Muscle layer of colon (tissue), 2 donors: ENCODE measurements around the gene LTBR.
A peak's percentile ranks its signal among the peaks of the same experiment; 100 is the strongest.
"Not testable (repeated sequence)": the region's sequence is repeated elsewhere in the genome, so short reads cannot be mapped to it uniquely, and the experiment has no call there.

Source experiments
- H3K27ac ChIP-seq: one replicate; pipeline ENCODE4 v1.7.0; 2013; ENCODE audit warnings: low read depth, mild to moderate bottlenecking, low read length, moderate library complexity
- H3K27me3 ChIP-seq, 2 donors: one replicate each; pipeline ENCODE4 v1.7.0; 2013; ENCODE audit warnings: low read length in 2 of 2, mild to moderate bottlenecking in 2 of 2; ENCODE audit not compliant: insufficient read depth in 2 of 2, control insufficient read depth in 1 of 2
- H3K36me3 ChIP-seq: one replicate; pipeline ENCODE4 v1.7.0; 2013; ENCODE audit warnings: mild to moderate bottlenecking, low read length; ENCODE audit not compliant: insufficient read depth
- H3K4me1 ChIP-seq: one replicate; pipeline ENCODE4 v1.7.0; 2013; ENCODE audit warnings: mild to moderate bottlenecking, low read length; ENCODE audit not compliant: insufficient read depth
- H3K4me3 ChIP-seq, 2 donors: one replicate each; pipeline ENCODE4 v1.7.0; 2013; ENCODE audit warnings: low read length in 2 of 2, low read depth in 1 of 2, mild to moderate bottlenecking in 1 of 2, moderate library complexity in 1 of 2
- H3K9ac ChIP-seq: one replicate; pipeline ENCODE4 v1.7.0; 2013; ENCODE audit warnings: low read length
- H3K9me3 ChIP-seq: one replicate; pipeline ENCODE4 v1.7.0; 2013; ENCODE audit warnings: mild to moderate bottlenecking, low read length
- donor health status: abdominal sarcoma.
- donor health status: Adenocarcinoma of cecum.

Gene LTBR

DNA sequence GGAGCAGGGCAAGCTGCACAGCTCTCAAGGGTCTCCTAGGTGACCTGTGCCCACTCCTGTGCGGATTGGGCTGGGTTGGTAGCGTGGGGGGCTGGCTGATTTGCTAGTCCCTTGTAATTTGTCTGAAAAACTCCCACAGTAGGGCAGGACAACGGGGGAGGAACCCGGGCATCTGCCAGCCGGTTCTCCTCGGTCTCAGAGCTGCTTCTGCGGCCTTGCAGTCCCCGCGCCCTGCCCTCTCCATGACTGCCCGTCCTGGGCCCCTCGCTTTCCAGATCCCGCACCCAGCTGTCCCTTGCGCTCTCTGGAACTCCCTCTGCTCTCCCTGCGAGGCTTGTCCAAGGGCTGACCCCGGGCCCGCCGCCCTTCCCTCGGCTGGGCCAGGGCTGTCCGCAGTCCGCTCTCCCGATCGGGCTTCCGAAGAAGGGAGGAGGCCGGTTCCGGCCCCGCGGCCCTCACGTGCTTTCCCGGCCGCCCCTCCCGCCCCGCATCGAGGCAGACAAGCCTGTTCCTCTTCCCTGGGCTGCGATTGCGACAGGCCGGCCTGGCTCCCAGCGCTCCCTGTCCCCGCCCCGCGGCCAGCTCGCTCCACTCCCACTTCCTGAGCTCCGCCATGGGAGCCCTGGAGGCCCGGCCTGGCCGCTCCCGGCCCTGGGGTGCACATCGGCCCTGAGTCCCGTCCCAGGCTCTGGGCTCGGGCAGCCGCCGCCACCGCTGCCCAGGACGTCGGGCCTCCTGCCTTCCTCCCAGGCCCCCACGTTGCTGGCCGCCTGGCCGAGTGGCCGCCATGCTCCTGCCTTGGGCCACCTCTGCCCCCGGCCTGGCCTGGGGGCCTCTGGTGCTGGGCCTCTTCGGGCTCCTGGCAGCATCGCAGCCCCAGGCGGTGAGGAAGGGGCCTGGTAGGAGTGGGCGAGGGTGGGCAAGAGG lies at the start of gene LTBR:
TSS of gene LTBR (plus strand) at position 591 of the 927 bp plus-strand sequence. CDS start at position 788, 197 bp downstream.
- H3K9ac ChIP-seq, result peak within 1 kb of the TSS; percentile 88
- H3K36me3 ChIP-seq, result peaks cover 30% of the 10 kb centered on the region
- H3K27me3 ChIP-seq, result no peaks in the 10 kb centered on the region
- H3K27ac ChIP-seq, result peak within 1 kb of the TSS; percentile 100
- H3K9me3 ChIP-seq, result no peaks in the 10 kb centered on the region
- H3K4me3 ChIP-seq, result peak within 1 kb of the TSS; percentile 81 to 85
- H3K4me1 ChIP-seq, result peaks cover 66% of the 10 kb centered on the region

- peaks cover 55% of the 10 kb centered on the region for H3K36me3 ChIP-seq
- H3K9ac ChIP-seq, result peak overlapping the region; percentile 18
- peak overlapping the region; percentile 100 for H3K27ac ChIP-seq
- no peaks in the 10 kb centered on the region for H3K9me3 ChIP-seq
- peak overlapping the region in 1 of 2 donors; percentile 99 for H3K4me3 ChIP-seq
- H3K27me3 ChIP-seq, result no peaks in the 10 kb centered on the region
- peaks cover 64% of the 10 kb centered on the region for H3K4me1 ChIP-seq
Measured at GRCh38 chr12:6334359-6334758, 49.6 kb upstream of the LTBR start.

DNA sequence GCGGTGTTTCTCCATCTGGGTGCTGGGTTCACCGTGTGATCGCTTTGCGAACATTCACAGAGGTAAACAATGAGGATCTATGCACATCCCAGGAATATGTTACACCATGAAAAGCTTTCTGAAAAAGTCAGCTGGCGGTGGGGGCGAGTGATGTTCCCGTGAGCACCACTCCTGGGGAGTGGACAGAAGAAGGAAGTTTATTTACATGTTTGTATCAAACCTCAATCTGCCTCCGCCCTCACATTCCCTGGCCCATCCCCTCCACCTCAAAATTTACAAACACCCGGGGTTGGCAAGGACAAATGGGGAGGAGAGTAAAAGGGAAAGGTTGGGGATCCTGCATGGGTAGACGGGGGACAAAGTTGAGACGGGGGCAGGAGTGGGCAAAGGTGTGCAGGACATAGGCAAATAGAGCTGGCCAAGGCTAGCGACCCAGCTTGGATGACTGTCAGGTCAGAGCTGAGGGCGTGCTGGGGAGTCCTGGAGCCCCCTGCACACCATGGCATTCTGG lies 49.0 kb upstream of the LTBR start:
- Histone ChIP-seq H3K9ac (peak overlapping the region; percentile 73), H3K4me3 (peak overlapping the region; percentile 5 to 99), H3K9me3 (no peaks in the 10 kb centered on the region), H3K4me1 (peaks cover 71% of the 10 kb centered on the region), H3K27me3 (no peaks in the 10 kb centered on the region), H3K27ac (peak overlapping the region; percentile 100), H3K36me3 (peaks cover 50% of the 10 kb centered on the region)

GRCh38 chr12:6335451-6336078 lies 48.4 kb upstream of the LTBR start:
- Histone ChIP-seq H3K36me3 (peaks cover 44% of the 10 kb centered on the region), H3K9ac (peak overlapping the region; percentile 73), H3K9me3 (no peaks in the 10 kb centered on the region), H3K4me3 (peak overlapping the region; percentile 3 to 99), H3K4me1 (peaks cover 73% of the 10 kb centered on the region), H3K27me3 (no peaks in the 10 kb centered on the region), H3K27ac (peak overlapping the region; percentile 100)

- H3K27me3 ChIP-seq, result no peaks in the 10 kb centered on the region
- H3K36me3 ChIP-seq, result peaks cover 37% of the 10 kb centered on the region
- H3K9ac ChIP-seq, result peak overlapping the region; percentile 73
- H3K4me1 ChIP-seq, result peaks cover 73% of the 10 kb centered on the region
- peak overlapping the region; percentile 100 for H3K27ac ChIP-seq
- peak overlapping the region; percentile 25 to 99 for H3K4me3 ChIP-seq
- no peaks in the 10 kb centered on the region for H3K9me3 ChIP-seq
Measured at GRCh38 chr12:6336079-6336888, 47.7 kb upstream of the LTBR start.

GRCh38 chr12:6336889-6337853 lies 46.8 kb upstream of the LTBR start:
- Histone ChIP-seq H3K9ac (peak overlapping the region; percentile 73), H3K27me3 (no peaks in the 10 kb centered on the region), H3K27ac (peak overlapping the region; percentile 100), H3K4me3 (peak overlapping the region; percentile 25 to 99), H3K9me3 (no peaks in the 10 kb centered on the region), H3K36me3 (peaks cover 31% of the 10 kb centered on the region), H3K4me1 (peaks cover 75% of the 10 kb centered on the region)

DNA sequence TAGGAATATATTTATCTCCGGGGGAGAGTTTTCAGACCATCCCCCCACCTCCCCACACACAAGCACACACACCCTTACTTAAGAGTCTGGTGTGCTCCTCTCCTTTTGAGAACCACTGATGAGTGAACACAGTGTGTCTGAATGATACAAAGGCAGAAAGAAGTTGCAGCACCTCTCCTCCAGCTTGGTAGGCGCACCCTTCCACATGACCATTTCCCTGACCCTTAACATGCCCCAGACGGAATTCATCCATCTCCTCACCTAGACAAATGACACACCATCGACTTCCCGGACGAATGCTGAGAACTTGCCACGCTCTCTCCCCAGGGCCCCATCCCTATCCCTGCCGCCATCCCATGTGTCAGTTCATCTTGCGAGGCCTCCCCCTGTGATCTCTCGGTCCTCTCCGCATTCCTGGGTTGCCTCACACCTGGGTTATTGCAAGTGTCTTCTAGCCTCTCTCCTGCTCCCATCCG lies 46.0 kb upstream of the LTBR start:
- no peaks in the 10 kb centered on the region for H3K27me3 ChIP-seq
- peak overlapping the region; percentile 100 for H3K27ac ChIP-seq
- H3K4me1 ChIP-seq, result peaks cover 80% of the 10 kb centered on the region
- H3K36me3 ChIP-seq, result peaks cover 22% of the 10 kb centered on the region
- H3K4me3 ChIP-seq, result peak overlapping the region; percentile 18 to 99
- no peaks in the 10 kb centered on the region for H3K9me3 ChIP-seq
- H3K9ac ChIP-seq, result peak overlapping the region; percentile 100

DNA sequence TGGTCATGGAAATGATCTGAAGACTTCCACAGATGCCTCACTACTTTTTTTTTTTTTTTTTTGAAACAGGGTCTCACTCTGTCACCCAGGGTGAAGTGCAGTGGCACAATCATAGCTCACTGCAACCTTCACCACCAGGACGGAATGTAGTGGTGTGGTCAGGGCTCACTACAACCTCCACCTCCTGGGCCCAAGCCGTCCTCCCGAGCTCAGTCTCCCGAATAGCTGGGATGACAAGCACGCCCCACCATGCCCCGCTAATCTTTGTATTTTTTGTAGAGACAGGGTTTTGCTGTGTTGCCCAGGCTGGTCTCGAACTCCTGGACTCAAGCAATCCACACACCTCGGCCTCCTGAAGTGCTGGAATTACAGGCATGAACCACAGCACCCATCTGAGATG lies 45.4 kb upstream of the LTBR start:
- H3K9me3 ChIP-seq, H3K27me3 ChIP-seq: not testable (repeated sequence)
- Histone ChIP-seq H3K27ac (peak overlapping the region; percentile 100), H3K4me1 (peaks cover 76% of the 10 kb centered on the region), H3K4me3 (peak overlapping the region in 1 of 2 donors; percentile 99), H3K36me3 (peaks cover 17% of the 10 kb centered on the region), H3K9ac (peak overlapping the region; percentile 100)

- Histone ChIP-seq H3K27ac (peak overlapping the region; percentile 100), H3K9ac (peak overlapping the region; percentile 100), H3K4me1 (peaks cover 72% of the 10 kb centered on the region)
Measured at GRCh38 chr12:6338955-6339354, 45.0 kb upstream of the LTBR start.

DNA sequence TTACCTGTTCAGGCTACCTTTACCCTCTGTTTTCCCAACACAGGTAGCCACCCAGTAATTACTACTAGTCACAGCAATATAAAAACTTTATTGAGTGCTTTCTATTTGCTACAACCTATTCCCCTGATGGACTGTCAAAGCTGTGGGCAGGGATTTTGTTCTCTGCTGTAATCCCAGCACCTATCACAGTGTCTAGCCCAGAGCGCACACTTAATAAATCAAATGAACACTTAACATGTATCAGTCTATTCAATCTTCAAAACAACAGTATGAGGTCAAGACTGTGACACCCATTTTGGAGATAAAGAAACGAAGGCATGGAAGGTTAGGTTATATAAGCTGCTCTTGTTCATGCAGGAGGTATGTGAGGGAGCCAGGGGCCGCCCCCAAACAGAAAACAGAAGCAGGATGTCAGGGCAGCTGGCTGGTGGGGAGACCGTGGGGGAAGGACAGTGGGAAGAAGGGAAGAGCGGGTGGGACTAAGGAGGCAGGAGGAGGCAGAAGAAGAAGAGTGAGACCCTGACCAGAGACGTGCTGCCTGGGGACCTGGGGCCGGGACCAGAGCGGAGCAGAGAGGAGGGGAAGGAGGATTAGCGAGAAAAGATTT lies 43.8 kb upstream of the LTBR start:
- no peaks in the 10 kb centered on the region for H3K9me3 ChIP-seq
- peak overlapping the region; percentile 100 for H3K9ac ChIP-seq
- peak overlapping the region; percentile 100 for H3K27ac ChIP-seq
- H3K36me3 ChIP-seq, result peaks cover 2% of the 10 kb centered on the region
- H3K4me3 ChIP-seq, result peak overlapping the region; percentile 94 to 99
- H3K4me1 ChIP-seq, result peaks cover 60% of the 10 kb centered on the region
- H3K27me3 ChIP-seq, result no peaks in the 10 kb centered on the region

More at GRCh38 chr12:6338955-6339354, 45.0 kb upstream of the LTBR start:
- Histone ChIP-seq H3K36me3 (peaks cover 13% of the 10 kb centered on the region), H3K4me3 (peak overlapping the region; percentile 1 to 99), H3K9me3 (no peaks in the 10 kb centered on the region), H3K27me3 (no peaks in the 10 kb centered on the region)
